WI38 (cell line): ENCODE data around the gene ITPR3.
"Not testable (repeated sequence)": the region's sequence is repeated elsewhere in the genome, so short reads cannot be mapped to it uniquely, and the experiment has no call there.

Source experiments
- H3K4me3 ChIP-seq: 2 replicates; pipeline ENCODE4 v1.5.1; 2011; ENCODE audit warnings: low read depth, mild to moderate bottlenecking, control low read depth, low read length
- CTCF ChIP-seq: IDR thresholded peaks from 2 replicates; pipeline ENCODE4 v1.5.1; 2012; ENCODE audit warnings: low read depth, mild to moderate bottlenecking, control low read depth, low read length

ITPR3 gene

DNA sequence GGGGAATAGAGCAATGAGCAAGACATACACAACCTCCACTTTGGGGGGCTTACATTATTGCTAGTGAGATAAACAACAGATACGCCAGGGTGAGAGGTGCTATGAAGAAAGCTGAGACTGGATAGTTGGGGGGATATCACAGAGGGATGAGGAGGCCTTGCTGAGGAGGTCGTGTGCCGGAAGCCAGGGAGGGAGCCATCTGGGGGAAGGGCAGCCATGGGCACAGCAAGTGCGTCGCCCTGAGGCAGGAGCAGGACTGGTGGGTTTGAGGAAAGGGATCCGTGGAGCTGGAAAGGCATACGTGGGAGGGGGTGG lies 28.9 kb upstream of the ITPR3 start:
- no peak for TF ChIP-seq CTCF
- H3K4me3 ChIP-seq = no peak overlapping the region

DNA sequence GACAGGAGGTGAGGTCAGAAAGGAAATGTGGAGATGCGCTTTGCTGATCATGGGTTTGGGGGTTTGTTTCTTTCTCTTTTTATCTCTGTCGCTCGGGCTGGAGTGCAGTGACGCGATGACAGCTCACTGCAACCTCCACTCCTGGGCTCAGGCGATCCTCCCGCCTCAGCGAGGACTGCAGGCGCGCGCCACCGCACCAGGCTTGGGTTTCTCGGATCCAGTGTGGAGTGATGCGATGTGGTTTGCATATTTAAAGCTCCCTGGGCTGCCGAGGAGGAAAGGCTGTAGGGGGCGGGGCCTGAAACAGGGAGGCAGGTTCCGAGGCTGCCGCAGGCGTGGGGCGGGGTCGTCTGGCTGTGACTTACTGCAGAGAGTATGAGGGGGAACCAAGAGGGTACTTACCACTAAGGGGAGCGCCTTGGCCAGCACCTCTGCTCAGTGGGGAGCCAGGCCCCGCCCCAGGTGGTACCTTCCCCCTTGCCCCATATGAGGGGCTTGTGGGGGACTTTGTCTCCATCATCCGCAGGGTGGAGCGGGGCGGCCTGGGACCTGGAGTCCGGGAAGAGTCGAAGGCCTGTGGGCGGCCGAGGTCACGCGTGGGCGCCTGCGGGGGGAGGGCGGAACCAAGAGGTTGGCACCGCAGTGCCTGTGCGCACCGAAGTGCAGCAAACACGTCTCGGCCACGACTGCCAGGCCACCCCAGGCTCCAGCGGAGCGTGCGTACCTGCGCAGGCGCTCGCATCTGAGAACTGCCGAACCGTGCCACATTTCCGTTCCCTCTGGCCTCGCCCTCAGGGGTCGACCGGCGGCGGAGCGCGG lies 28.3 kb upstream of the ITPR3 start:
- no peak for TF ChIP-seq CTCF
- no peak overlapping the region for H3K4me3 ChIP-seq

GRCh38 chr6:33593414-33593727 lies 27.8 kb upstream of the ITPR3 start:
- TF ChIP-seq CTCF = no peak
- no peak overlapping the region for H3K4me3 ChIP-seq

DNA sequence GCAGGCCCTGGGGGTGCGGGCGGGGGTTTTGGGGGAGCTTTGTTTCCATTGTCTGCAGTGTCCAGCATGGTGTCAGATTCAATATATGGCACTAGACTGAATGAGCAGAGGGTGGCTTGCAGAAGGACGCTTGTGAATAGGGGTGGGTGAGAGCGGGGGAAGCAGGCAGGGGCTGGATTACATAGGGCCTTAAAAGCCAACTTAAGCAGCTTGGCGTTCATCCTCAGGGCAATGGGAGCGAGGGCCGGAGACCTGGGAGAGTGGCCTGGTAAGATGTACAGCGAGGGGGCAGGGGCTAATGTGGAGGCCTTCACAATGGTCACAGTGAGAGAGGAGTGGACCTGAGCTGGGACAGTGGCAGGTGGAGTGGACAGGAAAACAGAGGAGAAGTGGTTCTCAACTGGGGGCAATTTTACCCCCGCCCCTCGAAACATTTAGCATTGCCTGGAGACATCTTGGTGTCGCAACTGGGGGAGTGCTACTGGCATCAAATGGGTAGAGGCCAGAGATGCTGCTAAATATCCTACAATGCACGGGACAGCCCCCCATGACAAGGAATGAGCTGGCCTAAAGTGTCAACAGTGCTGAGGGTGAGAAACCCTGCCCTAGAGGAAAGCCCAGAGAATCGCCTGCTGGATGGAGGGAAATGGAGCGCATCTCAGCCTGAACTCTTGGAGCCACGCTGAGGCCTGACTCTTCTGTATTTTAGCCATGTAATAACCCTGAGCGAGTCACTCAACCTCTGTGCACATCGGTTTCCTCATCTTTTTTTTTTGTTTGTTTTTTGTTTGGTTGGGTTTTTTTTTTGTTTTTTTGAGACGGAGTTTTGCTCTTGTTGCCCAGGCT lies 25.9 kb upstream of the ITPR3 start:
- H3K4me3 ChIP-seq = no peak overlapping the region
- TF ChIP-seq CTCF = no peak

GRCh38 chr6:33596894-33597293 lies 24.2 kb upstream of the ITPR3 start:
- H3K4me3 ChIP-seq = not testable (repeated sequence)

GRCh38 chr6:33597551-33598322 lies 23.4 kb upstream of the ITPR3 start:
- no peak for TF ChIP-seq CTCF
- H3K4me3 ChIP-seq = no peak overlapping the region

GRCh38 chr6:33599413-33599938 lies 21.6 kb upstream of the ITPR3 start:
- no peak for TF ChIP-seq CTCF
- H3K4me3 ChIP-seq = no peak overlapping the region
